Astrocyte of the hippocampus (primary cell): ENCODE results near the gene ABCC6.
"Not testable (repeated sequence)": the region's sequence is repeated elsewhere in the genome, so short reads cannot be mapped to it uniquely, and the experiment has no call there.

ENCODE experiments used
- DNase-seq: peaks from one replicate; pipeline ENCODE4 v3.0.0; 2011; ENCODE audit warnings: low read depth, low spot score

Gene ABCC6

DNA sequence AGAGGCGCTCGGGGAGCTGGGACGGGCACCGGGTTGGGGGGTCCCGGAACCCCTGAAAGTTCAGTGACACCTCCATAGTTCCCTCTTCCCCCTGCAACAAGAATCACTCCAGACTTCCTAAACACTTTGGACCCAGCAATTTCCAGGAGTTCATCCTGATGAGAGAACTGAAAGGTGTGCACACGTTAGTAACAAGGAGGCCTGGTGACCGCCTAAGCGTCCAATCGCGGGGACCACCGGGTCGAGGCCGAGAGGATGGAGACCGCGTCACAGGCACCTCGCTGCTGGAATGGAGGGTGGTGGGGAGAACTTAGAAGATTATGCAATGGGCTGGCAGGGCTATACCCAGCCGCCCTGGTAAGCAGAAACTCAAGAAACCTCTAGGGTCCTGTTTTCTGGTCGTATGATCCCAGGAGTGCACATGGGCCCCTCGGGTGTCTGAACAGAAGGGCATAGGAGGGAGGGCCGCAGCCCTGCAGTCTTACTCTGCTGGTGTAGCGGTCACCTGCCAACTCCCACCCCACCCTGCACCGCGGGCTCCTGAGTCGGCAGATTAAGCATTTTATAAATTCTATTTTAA lies 458 bp upstream of the ABCC6 start:
- not testable (repeated sequence) for DNase-seq

DNA sequence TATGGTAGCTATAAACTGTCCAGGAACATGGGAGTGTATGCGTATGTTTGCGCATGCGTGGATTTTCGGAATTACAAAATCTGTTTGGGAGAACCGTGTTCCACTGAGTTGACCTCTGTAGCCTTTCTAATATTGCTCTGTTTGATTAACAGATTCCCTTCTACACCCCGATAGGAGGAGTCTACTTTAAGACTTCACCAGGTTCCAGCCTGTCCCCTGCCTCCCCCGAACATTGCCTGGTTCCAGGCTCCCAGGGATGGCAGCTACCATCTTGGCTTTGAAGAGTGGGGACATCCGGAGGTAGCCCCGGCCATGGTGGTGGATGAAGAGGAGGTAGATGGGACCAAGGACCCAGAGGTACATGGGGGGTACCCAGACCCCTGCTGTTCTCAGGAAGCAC lies 1.9 kb downstream of the ABCC6 start:
- DNase-seq: not testable (repeated sequence)

DNA sequence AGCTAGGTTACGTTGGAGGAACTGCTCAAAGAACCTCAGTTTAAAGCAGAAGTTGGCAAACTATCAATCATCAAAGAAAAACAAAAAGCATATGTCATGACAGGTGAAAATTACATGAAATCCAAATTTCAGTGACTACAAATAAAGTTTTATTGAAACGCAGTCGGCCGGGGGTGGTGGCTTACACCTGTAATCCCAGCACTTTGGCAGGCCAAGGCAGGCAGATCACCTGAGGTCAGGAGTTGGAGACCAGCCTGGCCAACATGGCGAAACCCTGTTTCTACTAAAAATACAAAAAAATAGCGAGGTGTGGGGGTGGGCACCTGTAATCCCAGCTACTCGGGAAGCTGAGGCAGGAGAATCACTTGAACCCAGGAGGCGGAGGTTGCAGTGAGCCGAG lies 2.8 kb downstream of the ABCC6 start:
- DNase-seq: not testable (repeated sequence)

DNA sequence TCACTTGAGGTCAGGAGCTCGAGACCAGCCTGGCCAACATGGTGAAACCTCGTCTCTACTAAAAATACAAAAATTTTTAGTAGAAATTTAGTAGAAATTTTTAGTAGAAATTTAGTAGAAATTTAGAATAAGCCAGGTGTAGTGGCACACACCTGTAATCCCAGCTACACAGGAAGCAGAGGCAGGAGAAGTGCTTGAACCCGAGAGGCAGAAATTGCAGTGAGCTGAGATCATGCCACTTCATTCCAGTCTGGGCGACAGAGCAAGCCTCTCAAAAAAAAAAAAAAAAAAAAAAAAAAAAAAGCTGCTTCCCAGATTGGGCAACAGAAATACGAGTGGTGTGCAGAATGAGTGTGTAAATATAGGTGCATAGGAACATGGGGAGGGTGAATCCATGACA lies 4.5 kb downstream of the ABCC6 start:
- DNase-seq: not testable (repeated sequence)

DNA sequence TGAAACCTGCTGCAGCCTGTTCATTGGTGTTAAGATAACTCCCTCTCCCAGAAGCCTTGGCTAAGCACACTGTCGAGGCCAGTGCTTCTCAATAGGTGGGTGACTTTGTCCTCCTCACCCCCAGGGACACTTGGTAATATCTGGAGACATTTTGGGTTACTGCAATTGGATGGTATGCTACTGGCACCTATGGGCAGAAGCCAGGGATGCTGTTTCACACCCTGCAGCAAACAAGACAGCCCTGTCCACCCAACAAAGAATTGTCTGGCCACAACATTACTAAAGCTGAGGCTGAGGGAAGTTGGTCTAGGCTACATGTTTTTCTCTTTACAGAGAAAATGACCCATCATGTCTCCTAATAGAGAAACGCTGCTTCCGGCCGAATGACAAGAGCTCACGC lies 4.9 kb downstream of the ABCC6 start:
- not testable (repeated sequence) for DNase-seq

DNA sequence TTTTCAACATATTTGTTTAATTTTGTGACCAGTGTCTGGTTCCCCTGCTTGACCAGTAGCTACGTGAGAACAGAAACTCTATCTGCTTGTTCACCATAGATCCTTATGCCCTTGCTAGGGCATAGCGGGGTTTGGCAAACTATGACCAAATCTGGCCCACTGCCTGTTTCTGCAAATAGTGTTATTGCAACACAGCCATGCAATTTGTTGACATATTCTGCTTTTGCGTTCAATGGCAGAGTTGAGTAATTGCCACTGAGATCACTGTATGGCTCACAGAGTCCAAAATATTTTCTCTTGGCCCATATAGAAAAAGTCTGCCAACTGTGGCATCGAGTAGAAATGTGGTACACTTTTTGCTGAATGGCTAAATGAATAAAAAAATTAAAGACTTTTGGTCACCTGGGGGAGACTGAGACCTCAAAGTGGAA lies 9.4 kb downstream of the ABCC6 start:
- not testable (repeated sequence) for DNase-seq

DNA sequence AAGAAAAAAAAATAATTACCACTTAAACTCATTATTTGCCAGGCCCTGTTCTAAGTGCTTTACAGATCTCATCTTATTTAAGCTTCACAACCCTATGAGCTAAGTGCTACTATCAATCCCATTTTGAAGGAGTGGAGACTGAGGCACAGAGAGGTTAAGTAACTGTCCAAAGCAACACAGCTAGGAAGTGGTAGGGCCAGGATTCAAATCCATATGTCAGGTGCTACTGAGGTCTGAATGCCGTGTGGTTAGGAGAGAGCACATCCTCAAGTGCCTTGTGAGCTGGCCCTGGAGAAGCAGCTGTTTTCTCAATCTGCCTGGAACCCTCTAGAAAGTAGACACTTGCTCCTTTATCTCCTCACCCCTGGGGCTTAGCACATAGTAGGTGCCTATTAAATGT lies 11.9 kb downstream of the ABCC6 start:
- DNase-seq: not testable (repeated sequence)

DNA sequence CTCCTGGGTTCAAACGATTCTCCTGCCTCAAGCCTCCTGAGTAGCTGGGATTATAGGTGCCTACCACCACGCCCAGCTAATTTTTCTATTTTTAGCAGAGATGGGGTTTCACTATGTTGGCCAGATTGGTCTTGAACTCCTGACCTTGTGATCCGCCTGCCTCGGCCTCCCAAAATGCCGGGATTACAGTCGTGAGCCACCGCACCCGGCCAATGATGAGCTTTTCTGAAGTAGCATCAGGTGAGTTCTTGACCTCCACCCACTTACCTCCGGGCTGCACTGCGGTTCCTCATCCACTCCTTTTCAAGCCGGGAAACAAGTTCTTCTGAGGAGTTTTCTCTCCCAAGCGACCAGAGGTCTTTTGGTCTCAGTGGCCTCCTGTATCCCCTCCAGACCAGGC lies 14.8 kb downstream of the ABCC6 start:
- not testable (repeated sequence) for DNase-seq

DNA sequence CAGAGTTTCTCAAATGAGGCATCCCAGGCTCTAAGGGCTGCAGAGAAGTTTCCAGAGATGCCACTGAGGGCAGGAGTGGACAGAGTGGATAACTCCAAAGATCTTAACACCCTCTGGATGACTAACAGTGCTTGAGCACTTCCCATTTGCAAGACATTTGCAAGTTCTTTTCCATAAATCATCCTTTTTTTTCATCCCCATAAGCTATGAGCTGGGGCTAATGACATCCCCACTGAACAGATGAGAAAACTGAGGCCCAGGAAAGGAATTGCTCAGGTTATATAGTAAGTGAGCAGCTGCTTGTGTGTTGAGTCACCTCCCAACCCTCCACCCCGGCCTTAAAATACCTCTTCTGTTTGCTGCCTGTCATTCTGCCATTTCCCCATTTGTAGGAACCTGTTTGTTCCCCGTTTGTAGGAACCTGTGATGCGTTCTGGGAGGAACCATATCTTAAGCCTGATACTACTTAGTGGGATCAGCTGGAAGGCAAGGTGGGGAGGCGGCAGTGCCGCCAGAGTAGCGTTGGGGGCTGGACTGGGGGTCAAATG lies 15.4 kb downstream of the ABCC6 start:
- not testable (repeated sequence) for DNase-seq

DNA sequence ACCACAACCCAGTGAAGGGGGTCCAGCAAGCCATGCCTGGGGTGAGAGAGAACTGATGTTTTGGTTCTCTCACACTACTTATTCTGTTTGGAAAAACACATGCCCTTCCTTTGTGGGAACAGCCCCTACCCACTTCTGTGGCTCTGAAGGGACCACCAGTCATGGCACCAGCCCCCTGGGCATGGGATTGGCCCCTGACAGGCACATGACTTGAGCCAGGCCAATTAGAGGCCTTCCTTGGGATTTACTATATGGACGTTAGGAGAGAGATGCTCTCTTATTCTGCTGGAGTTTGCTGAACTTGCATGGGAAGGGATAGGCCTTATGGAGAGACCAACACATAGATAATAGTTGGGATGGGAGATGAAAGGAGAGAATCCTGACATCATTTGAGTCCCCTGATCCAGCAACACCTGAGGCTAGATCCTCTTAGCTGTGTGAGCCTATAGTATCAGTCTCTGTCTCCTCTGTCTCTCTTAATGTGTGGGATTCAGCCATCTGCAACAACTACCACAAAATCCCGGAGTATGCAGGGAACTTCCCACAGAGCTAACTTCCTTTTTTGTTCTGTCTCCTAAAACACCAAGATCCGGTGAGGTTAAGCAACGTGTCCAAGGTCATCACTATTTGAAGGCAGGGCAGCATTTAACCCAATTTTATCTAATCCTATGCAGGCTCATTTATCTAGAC lies 16.1 kb downstream of the ABCC6 start:
- not testable (repeated sequence) for DNase-seq

DNA sequence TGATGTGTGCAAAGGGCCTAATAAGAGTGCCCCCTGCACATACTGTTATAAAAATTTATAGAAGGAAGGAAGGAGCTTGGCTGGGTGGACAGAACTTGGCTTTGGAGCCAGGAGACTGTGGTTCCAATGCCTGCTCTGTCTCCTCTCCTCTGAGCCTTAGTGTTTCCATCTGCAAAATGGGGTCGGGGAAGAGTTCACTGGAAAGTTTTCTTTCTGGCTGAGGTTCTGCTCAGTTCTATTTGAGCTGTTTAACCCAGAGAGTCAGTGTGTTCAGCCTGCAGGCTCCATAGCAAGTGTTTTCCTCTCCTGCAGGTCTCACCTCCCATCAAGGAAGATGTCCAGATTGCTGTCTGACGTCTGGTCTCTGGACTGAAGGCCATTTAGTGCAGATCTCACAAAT lies 17.4 kb downstream of the ABCC6 start:
- not testable (repeated sequence) for DNase-seq

DNA sequence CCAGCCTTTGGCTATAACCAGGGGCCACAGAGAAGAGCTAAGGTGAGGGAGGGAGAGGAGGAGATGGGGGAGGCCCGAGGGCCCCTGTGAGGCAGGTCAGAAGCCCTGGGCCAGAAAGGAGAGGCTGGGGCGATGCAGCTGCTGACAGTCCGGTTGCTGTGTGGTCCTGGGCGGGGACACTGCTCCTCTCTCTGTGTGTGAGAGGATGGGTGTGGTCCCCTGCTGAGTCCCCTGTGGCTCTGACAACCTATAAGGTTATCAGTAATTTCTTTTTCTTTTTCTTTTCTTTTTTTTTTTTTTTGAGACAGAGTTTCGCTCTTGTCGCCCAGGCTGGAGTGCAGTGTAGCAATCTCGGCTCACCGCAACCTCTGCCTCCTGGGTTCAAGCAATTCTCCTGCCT lies 18.7 kb downstream of the ABCC6 start:
- not testable (repeated sequence) for DNase-seq

DNA sequence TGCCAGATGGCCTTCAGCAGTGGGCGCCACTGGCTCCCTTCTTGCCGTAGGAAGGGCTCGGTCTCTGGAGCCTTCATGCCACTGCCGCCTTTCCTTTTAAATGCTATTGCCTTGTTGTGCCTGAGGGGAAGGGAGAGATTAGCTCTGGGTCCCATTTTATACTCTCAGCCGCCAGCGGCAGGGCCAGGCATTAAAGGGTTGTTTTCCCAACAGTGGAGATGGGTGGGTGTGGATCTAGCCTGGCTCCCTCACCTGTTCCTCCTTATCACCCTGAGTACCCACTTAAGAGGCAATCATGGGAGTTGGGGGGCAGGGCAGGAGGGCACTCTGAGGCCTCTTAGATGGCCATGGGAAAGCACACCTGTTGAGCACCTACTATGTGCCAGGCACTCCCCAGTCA lies 19.8 kb downstream of the ABCC6 start:
- not testable (repeated sequence) for DNase-seq

DNA sequence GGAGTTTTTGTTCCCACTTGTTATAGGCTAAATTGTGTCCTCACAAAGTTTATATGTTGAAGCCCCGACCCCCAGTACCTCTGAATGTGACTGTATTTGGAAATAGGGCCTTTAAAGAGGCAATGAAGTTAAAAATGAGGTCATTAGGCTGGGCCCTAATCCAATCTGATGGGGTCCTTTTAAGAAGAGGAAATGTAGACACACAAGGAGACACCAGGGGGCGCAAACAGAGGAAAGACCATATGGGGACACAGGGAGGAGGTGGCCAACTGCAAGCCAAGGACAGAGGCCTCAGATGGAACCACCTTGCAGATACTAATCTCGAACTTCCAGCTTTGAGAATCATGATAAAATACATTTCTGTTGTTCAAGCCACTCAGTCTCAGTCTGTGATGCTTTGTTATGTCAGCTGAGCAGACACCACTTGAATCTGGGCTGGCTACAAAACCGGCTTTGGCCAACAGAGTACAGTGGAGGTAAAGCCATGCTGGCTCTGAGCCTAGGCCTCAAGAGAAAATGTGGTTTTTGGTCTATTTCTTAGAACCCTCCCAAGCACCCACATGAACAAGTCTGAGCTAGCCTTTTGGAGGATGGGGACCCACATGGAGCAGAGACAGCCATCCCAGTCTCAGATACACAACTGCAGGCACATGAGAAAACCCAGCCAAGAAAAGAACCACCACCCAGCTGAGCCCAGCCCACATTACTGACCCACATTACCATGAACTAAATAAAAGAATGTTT lies 20.7 kb downstream of the ABCC6 start:
- peak; percentile 51 for DNase-seq

DNA sequence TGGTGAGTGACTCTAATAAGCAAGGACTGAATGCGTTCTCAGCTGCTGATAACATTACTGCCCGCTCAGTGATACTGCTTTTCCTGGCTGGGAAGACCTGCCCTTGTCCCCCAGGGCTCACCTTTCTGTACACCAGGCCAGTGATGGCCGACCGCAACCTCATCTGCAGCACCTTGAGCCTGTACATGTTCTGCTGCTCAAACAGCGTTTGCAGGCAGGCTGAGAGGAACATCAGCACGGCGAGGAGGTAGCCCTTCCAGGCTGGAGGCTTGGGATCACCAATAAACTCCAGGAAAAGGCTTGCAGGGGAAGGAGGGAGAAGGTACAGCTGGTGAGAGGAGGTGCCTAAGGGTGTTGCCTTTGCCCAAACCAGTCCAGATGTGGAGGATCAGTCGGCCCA lies 21.4 kb downstream of the ABCC6 start:
- not testable (repeated sequence) for DNase-seq

DNA sequence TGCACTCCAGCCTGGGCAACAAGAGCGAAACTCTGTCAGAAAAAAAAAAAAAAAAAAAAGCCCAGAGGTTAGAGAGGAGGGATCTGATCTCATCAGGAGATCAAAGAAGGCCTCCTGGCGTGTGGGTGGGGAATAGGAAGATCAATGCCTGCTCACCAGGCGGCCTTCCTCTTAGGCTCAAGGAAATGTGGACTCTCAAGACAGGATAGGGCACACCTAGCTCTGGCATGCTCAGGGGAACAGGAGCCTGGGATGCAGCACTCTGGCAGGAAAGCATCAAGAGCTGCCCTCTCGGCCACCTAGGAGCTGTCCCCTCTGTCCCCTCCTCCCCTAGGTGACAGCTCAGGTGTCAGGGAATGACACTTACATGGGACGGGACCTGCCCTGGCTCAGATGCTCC lies 22.9 kb downstream of the ABCC6 start:
- DNase-seq: not testable (repeated sequence)

DNA sequence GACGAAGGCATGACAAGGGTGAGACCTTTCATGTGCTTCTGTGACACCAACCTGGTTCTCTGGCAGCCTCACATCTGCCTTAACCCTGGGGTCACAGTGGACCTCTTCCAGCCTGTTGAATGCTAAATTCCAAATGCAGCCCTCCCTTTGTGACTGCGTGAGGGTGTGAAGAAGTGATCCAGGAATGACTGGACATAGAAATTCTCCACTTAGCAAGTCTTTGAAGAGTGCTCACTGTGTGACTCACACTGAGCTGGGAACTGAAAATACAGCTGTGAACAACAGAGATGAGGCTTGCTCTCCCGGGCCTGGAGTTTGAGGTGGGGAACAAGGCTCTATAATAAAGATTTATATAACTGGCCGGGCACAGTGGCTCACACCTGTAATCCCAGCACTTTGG lies 23.9 kb downstream of the ABCC6 start:
- peak; percentile 34 for DNase-seq

DNA sequence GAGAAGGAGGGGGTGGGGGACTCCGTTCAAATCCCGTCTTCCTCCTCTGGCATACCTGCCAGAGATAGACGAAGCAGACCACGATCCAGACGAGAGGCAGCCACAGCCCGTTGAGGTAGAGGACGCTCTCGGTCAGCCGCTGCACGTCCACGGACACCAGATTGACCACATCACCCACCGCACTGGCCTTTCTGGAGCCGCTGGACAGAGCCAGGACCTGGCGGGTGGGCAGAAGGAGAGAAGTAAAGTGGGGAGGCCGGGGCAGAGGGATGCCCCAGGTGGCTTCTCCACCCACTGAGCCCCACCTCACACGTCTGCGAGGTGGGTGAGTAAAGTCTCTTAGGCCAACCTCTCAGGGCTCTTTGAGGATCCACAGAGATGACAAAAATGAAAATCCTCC lies 25.3 kb downstream of the ABCC6 start:
- no peak for DNase-seq

DNA sequence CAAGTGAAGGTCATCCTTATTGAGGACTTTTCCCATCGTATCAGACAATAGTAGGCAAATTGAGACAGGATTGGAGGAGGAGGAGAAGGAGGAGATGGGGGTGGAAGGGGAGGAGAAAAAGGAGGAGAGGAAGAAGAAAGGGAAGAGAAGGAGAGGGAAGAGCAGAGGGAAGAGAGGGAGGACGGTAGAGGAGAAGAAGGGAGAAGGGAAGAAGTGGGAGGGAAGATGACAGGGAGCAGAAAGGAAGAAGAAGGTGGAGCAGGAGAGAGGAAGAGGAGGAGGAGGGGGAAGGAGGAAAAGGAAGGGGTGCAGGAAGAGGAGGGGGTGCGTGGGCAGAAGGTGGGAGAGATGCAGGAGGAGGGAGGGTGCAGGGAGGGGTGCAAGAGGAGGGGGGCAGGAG lies 26.0 kb downstream of the ABCC6 start:
- no peak for DNase-seq

DNA sequence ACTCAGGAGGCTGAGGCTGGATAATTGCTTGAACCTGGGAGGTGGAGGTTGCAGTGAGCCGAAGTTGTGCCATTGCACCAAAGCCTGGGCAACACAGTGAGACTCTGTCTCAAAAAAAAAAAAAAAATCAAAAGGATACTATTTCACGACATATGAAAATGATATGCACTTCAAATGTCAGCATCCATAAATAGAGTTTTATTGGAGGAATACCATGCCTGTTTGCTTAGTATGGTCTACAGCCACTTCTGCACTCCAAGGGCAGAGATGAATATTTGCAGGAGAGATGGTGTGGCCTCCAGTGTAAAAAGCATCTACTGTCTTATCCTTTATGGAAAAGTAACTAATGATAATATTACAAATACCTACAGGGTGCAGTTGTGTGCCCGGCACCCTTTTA lies 27.2 kb downstream of the ABCC6 start:
- DNase-seq: no peak

DNA sequence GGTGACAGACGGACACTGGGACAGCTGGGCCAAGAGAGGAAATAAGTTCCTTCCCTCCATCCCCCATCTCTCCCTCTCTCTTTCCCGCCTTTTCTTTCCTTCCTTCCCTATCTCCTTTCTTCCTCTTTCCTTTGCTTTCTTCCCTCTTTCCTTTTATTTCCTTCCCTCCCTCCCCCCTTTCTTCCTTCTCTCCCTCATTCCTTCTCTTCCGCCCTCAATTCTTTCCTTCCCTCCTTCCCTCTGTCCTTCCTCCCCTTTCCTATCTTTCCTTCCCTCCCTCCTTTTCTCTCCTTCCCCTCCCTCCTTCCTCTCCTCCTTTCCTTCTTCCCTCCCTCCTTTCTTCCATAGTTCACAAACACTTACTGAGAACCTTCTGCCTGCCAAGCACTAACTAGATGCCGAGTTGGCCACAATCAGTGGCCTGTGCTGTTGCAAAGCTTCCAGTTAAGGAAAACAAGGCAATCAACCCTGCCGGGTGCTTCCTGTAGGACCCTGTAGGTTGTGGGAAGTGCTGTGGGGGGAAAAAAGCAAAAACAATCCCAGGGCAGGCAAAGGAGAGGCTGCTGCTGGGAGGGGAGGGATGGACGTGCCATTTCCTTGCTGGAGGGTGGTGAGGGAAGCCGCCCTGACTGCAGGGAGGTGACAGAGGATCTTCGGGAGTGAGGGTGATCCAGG lies 31.7 kb downstream of the ABCC6 start:
- DNase-seq: no peak

DNA sequence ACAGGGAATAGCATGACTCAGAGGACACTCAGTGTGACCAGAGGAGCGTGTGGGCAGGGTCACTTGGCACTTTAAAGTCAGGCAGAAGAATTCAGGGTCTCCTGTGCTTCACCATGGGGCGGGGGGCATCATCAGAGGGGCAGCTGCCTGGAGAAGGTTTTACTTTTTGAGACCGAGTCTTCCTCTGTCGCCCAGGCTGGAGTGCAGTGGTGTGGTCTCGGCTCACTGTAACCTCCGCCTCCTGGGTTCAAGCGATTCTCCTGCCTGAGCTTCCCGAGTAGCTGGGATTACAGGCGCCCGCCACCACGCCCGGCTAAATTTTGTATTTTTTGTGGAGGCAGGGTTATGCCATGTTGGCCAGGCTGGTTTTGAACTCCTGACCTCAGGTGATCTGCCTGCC lies 32.3 kb downstream of the ABCC6 start:
- DNase-seq: not testable (repeated sequence)
